HG02678 (cell line): ENCODE measurements around the gene ANAPC1.
"Not testable (repeated sequence)": the region's sequence is repeated elsewhere in the genome, so short reads cannot be mapped to it uniquely, and the experiment has no call there.

Experiments
- ATAC-seq: cut with Tn5 transposase; IDR thresholded peaks from one replicate; pipeline ENCODE4 v1.9.1; 2021; ENCODE audit warnings: mild to moderate bottlenecking, moderate library complexity; ENCODE audit not compliant: unreplicated experiment

Gene ANAPC1

GRCh38 chr2:111905990-111906735 lies 22.2 kb upstream of the ANAPC1 start:
- peak; percentile 69 for ATAC-seq

GRCh38 chr2:111905475-111905869 lies 21.5 kb upstream of the ANAPC1 start:
- ATAC-seq: not testable (repeated sequence)

- ATAC-seq: no peak
Measured at GRCh38 chr2:111904726-111905474, 20.9 kb upstream of the ANAPC1 start.

GRCh38 chr2:111903930-111904439 lies 20.0 kb upstream of the ANAPC1 start:
- no peak for ATAC-seq

- no peak for ATAC-seq
Measured at GRCh38 chr2:111903516-111903915, 19.5 kb upstream of the ANAPC1 start.

- ATAC-seq: no peak
Measured at GRCh38 chr2:111900859-111901258, 16.9 kb upstream of the ANAPC1 start.

- ATAC-seq: peak; percentile 7
Measured at GRCh38 chr2:111898703-111899514, 14.9 kb upstream of the ANAPC1 start.

- peak; percentile 68 for ATAC-seq
Measured at GRCh38 chr2:111897924-111898702, 14.1 kb upstream of the ANAPC1 start, which contains the start of gene MERTK. TSS of gene MERTK (plus strand) at chr2:111898607. CDS start at chr2:111898736, 129 bp downstream.

GRCh38 chr2:111897630-111897923 lies 13.6 kb upstream of the ANAPC1 start:
- ATAC-seq: no peak

- no peak for ATAC-seq
Measured at GRCh38 chr2:111896576-111896975, 12.6 kb upstream of the ANAPC1 start.

- no peak for ATAC-seq
Measured at GRCh38 chr2:111896024-111896423, 12.0 kb upstream of the ANAPC1 start.

- no peak for ATAC-seq
Measured at GRCh38 chr2:111884592-111884964, 585 bp upstream of the ANAPC1 start.

GRCh38 chr2:111872806-111873205 lies 11.2 kb downstream of the ANAPC1 start:
- ATAC-seq: not testable (repeated sequence)

- ATAC-seq: not testable (repeated sequence)
Measured at GRCh38 chr2:111865124-111865523, 18.9 kb downstream of the ANAPC1 start.

GRCh38 chr2:111860005-111860404 lies 24.0 kb downstream of the ANAPC1 start:
- ATAC-seq: not testable (repeated sequence)

GRCh38 chr2:111852544-111852943 lies 31.4 kb downstream of the ANAPC1 start:
- ATAC-seq: not testable (repeated sequence)

GRCh38 chr2:111850646-111851045 lies 33.3 kb downstream of the ANAPC1 start:
- ATAC-seq: not testable (repeated sequence)

- ATAC-seq: not testable (repeated sequence)
Measured at GRCh38 chr2:111839625-111840282, 44.2 kb downstream of the ANAPC1 start.

- not testable (repeated sequence) for ATAC-seq
Measured at GRCh38 chr2:111838992-111839391, 45.0 kb downstream of the ANAPC1 start.

GRCh38 chr2:111834221-111834620 lies 49.8 kb downstream of the ANAPC1 start:
- not testable (repeated sequence) for ATAC-seq
